ENCODE results near the gene C12orf42. TPM values are rescaled to one million over a fixed set of nuclear protein-coding genes. Genes with fewer than 3 reads are reported as not detected.

Gene C12orf42
- total and polyA plus RNA-seq, 10 of the 15 experiments (the other 5 are each of a cell fraction or from before 2014, with no cell fraction given), result 1.4 to 7.0 (median 2.4) TPM

DNA sequence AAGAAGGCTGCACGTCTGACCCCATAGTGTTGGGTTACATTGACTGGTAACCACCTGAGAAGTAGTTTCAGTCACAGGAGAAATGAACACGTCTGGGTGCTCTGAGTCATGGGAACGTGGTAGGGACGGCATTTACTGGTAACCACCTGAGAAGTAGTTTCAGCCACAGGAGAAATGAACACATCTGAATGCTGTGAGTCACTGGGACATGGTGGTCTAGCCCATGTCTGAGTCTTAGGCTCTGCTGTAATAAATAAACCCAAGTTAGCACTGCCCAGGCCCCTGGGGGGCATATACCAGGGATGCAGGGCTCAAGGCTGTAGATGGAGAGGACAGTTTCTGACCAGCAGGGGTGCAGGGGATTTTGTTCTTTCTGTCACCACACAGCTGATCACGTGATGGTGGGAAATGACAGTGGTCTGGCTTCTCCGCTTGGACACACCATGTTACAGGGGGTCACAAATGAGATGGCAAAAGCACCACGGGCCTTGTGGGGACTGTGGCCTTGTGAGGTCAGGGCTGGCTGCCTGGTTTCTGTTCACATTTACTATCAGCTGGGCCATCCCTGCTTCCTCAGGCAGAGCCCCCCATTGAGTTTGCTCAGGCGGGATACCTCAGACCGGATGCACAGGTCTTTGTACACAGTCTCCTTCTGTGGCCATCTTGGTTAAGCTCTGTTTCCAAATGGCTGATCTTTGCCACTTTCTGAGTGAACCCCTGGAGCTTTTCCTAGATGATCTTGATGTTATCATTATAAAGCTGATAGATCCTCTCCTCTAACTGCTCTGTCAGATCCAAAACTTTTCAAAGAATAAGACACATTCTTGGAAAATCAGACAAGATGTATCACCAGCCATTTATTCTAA is 9.8 kb upstream of the C12orf42 start (continued):
- no peak for TF ChIP-seq MYB (IDR thresholded peaks at IDR 0.05; ENCODE audit: borderline replicate concordance, low read depth, low read length)
- TF ChIP-seq, protein P1, sequence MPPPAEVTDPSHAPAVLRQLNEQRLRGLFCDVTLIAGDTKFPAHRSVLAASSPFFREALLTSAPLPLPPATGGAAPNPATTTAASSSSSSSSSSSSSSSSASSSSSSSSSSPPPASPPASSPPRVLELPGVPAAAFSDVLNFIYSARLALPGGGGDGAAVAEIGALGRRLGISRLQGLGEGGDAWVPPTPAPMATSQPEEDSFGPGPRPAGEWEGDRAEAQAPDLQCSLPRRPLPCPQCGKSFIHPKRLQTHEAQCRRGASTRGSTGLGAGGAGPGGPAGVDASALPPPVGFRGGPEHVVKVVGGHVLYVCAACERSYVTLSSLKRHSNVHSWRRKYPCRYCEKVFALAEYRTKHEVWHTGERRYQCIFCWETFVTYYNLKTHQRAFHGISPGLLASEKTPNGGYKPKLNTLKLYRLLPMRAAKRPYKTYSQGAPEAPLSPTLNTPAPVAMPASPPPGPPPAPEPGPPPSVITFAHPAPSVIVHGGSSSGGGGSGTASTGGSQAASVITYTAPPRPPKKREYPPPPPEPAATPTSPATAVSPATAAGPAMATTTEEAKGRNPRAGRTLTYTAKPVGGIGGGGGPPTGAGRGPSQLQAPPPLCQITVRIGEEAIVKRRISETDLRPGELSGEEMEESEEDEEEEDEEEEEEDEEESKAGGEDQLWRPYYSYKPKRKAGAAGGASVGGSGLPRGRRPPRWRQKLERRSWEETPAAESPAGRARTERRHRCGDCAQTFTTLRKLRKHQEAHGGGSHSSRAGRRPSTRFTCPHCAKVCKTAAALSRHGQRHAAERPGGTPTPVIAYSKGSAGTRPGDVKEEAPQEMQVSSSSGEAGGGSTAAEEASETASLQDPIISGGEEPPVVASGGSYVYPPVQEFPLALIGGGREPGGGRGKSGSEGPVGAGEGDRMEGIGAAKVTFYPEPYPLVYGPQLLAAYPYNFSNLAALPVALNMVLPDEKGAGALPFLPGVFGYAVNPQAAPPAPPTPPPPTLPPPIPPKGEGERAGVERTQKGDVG (CRISPR knock-in tag; IDR thresholded peaks at IDR 0.05), result no peak
- TF ChIP-seq PAX8 (IDR thresholded peaks at IDR 0.05), result no peak
- no peak for TF ChIP-seq SUZ12 (IDR thresholded peaks at IDR 0.05; ENCODE audit: unreplicated experiment)
- TF ChIP-seq SMAD1 (IDR thresholded peaks at IDR 0.05; ENCODE audit: low read depth, partially characterized antibody), result peak; percentile 96
- TF ChIP-seq ZBED1 (IDR thresholded peaks at IDR 0.05; ENCODE audit: borderline replicate concordance), result peak; percentile 98

DNA sequence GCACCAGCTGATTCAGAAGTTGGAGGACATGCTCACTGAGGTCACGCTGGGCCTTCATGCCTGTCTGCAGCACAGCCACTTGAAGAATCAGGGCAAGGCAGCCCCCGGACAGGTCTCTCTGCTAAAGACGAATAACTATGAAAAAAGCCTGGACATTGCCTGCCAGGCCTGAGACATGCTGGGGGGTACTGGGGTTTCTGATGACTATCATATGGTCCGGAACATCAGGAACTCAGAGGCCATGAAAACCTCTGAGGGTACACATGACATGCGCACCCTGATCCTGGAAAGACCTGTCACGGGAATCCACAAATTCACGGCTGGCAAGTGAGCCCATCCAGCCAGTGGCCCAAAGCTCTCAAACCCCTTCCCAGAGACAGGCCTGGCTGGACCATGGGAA is 8.8 kb upstream of the C12orf42 start:
- ChIA-PET CTCF (interaction anchor here (0.7 to 11.0 kb wide), 13 partner anchors 8 to 622 kb away, joined by 3 to 228 read pairs (median 8); partner anchors contain the start of gene C12orf42), SMC1A (ENCODE audit: uncharacterized antibody, unreplicated experiment) (interaction anchor here (0.5 to 13.0 kb wide), 14 partner anchors 8 to 621 kb away, joined by 3 to 334 read pairs (median 4); no protein-coding TSS in a partner anchor), POLR2A (interaction anchor here (0.6 to 0.9 kb wide), 2 partner anchors 227 to 548 kb away, joined by 3 to 4 read pairs; no protein-coding TSS in a partner anchor), RAD21 (ENCODE audit: unreplicated experiment) (interaction anchor here (0.6 to 8.1 kb wide), 11 partner anchors 8 to 621 kb away, joined by 3 to 81 read pairs (median 7); partner anchors contain the start of gene C12orf42)
- intact Hi-C loops (cut with micrococcal nuclease; ENCODE audit: unreplicated experiment), result loop anchor here (1.0 to 2.0 kb wide), 11 partner anchors 26 to 556 kb away; no protein-coding TSS in a partner anchor
- 81% methylated on average over 7 of the region's 7 CpGs for WGBS (ENCODE audit: insufficient coverage, insufficient replicate concordance, low lambda C conversion rate, missing lambda C conversion rate)
- Histone ChIP-seq H3K9ac (ENCODE audit: control insufficient read depth, insufficient read depth, low read length) (no peak overlapping the region), H2AFZ (ENCODE audit: control insufficient read depth, low read depth, low read length) (no peak overlapping the region), H3K9me3 (replicated peaks; ENCODE audit: control insufficient read depth, insufficient read depth, low read length) (no peaks in the 10 kb centered on the region; the same call in 2 of the 3 replicates), H3K36me3 (ENCODE audit: control insufficient read depth in 2 of 2, insufficient read depth in 2 of 2, low read length in 1 of 2) (no peaks in the 10 kb centered on the region), H4K20me1 (ENCODE audit: control insufficient read depth, insufficient read depth) (no peaks in the 10 kb centered on the region), H3K27me3 (replicated peaks in 1 of 2; ENCODE audit: control insufficient read depth in 2 of 2, insufficient read depth in 2 of 2, low read length in 1 of 2) (no peaks in the 10 kb centered on the region), H3K4me3 (no peak overlapping the region), H3K79me2 (ENCODE audit: control insufficient read depth, insufficient read depth, low read length) (no peaks in the 10 kb centered on the region), H3K4me2 (ENCODE audit: control insufficient read depth, insufficient read depth) (peak overlapping the region; percentile 36), H3K4me1 (ENCODE audit: control insufficient read depth, insufficient read depth, low read length) (peaks cover 22% of the 10 kb centered on the region), H3K27ac (ENCODE audit: control insufficient read depth, insufficient read depth) (no peak overlapping the region)
- no peak for ATAC-seq
- in situ Hi-C loops (cut with MboI), result loop anchor here (5.0 kb wide), 3 partner anchors 322 to 557 kb away; no protein-coding TSS in a partner anchor
- BruUV-seq (replicated peaks), result no TSS peak
- DNase-seq (ENCODE audit: low read depth, low spot score), result no peak
- TF ChIP-seq CHD2 (IDR thresholded peaks at IDR 0.05; ENCODE audit: borderline replicate concordance, low read depth, low read length), result 0 out of 2 replicates have a peak, but pooled peaks have one; percentile 4
- TF ChIP-seq SIN3A (IDR thresholded peaks at IDR 0.05; ENCODE audit: low read depth, low read length), result no peak
- no peak for FAIRE-seq

Data from GM12878 (cell line).